Measurements from ENCODE around the gene THSD4.

- TF ChIP-seq CTCF (conservative IDR thresholded peaks at IDR 0.05; ENCODE audit: low read length): no peak
- TF ChIP-seq EZH2phosphoT487 (IDR thresholded peaks at IDR 0.05; ENCODE audit: borderline replicate concordance): no peak
Observed at GRCh38 chr15:71250936-71251583, 135.8 kb downstream of the THSD4 start.

Data from Loucy (cell line).